Measurements from ENCODE around the gene ISG20L2.
A peak's percentile ranks its signal among the peaks of the same experiment; 100 is the strongest.

GRCh38 chr1:156746728-156747631 lies 18.4 kb upstream of the ISG20L2 start:
- TF ChIP-seq CTCF (IDR thresholded peaks at IDR 0.05): peak; percentile 46
- TF ChIP-seq EZH2phosphoT487 (IDR thresholded peaks at IDR 0.05; ENCODE audit: borderline replicate concordance, low read depth): no peak
- TF ChIP-seq FOXM1 (IDR thresholded peaks at IDR 0.05; ENCODE audit: low read depth): no peak
- peak; percentile 75 for TF ChIP-seq POLR2AphosphoS5 (IDR thresholded peaks at IDR 0.05; ENCODE audit: low read depth, low read length)
- TF ChIP-seq RXRA (IDR thresholded peaks at IDR 0.05; ENCODE audit: borderline replicate concordance, low read depth): no peak
- no peak for TF ChIP-seq IRF3 (IDR thresholded peaks at IDR 0.05; ENCODE audit: low read depth, low read length)
- TF ChIP-seq MXI1 (IDR thresholded peaks at IDR 0.05; ENCODE audit: low read depth, low read length): peak; percentile 77
- TF ChIP-seq FOXJ3 (CRISPR knock-in tag; IDR thresholded peaks at IDR 0.05): no peak
- TF ChIP-seq RAD21 (IDR thresholded peaks at IDR 0.05; ENCODE audit: low read length): no peak
- peak; percentile 51 for TF ChIP-seq GABPA (IDR thresholded peaks at IDR 0.05; ENCODE audit: low read depth)
- peak; percentile 56 for TF ChIP-seq CHD2 (IDR thresholded peaks at IDR 0.05; ENCODE audit: low read length, partially characterized antibody)
- TF ChIP-seq MAX (IDR thresholded peaks at IDR 0.05; ENCODE audit: low read depth): peak; percentile 80

All from SK-N-SH (cell line).